H1 (cell line): ENCODE results near the gene PABPC1L2A. TPM values are rescaled to one million over a fixed set of nuclear protein-coding genes. Genes with fewer than 3 reads are reported as not detected.
"Not testable (repeated sequence)": the region's sequence is repeated elsewhere in the genome, so short reads cannot be mapped to it uniquely, and the experiment has no call there.

Experiments
- CTCF ChIA-PET: fragments of 300-600 bp; sonication (Branson Sonifier 250); formaldehyde crosslinking; loops from one replicate; lab custom pipeline; 2021; ENCODE audit not compliant: partially characterized antibody; lab: Charles Lee
- POLR2A ChIA-PET: fragments of 300-600 bp; sonication (Branson Sonifier 250); formaldehyde crosslinking; loops from one replicate; lab custom pipeline; 2021; ENCODE audit warnings: inconsistent platforms; ENCODE audit not compliant: partially characterized antibody; lab: Charles Lee
- DNase-seq, 2 experiments: peaks; one replicate each; pipeline versions ENCODE4 v3.0.0 to v3.0.0-alpha.2; 2010 to 2022; ENCODE audit warnings: low spot score in 2 of 2, low read depth in 1 of 2, mixed read lengths in 1 of 2
- FAIRE-seq: peaks from 2 replicates; lab custom pipeline; 2011; peaks lifted over from hg19 to GRCh38; lab: Jason Lieb, UNC
- H2AFZ ChIP-seq: 2 replicates; pipeline ENCODE4 v1.8.1; 2012; ENCODE audit warnings: low read length, inconsistent platforms
- H2AK5ac ChIP-seq: 2 replicates; pipeline ENCODE4 v1.6.1; 2013; ENCODE audit warnings: low read depth, low read length
- H2BK120ac ChIP-seq: replicated peaks from 2 replicates; pipeline ENCODE3; 2013; ENCODE audit warnings: low read depth, low read length, inconsistent platforms
- H2BK12ac ChIP-seq: 2 replicates; pipeline ENCODE4 v1.6.1; 2013; ENCODE audit warnings: low read depth, low read length
- H2BK15ac ChIP-seq: 2 replicates; pipeline ENCODE4 v1.6.1; 2013; ENCODE audit warnings: low read length
- H2BK20ac ChIP-seq: 2 replicates; pipeline ENCODE4 v1.6.1; 2013; ENCODE audit warnings: low read length
- H2BK5ac ChIP-seq: 2 replicates; pipeline ENCODE4 v1.6.1; 2013; ENCODE audit warnings: low read depth, low read length
- H3K14ac ChIP-seq: 2 replicates; pipeline ENCODE4 v1.6.1; 2013; ENCODE audit warnings: inconsistent platforms; ENCODE audit not compliant: insufficient read length
- H3K18ac ChIP-seq: 2 replicates; pipeline ENCODE4 v1.6.1; 2013; ENCODE audit warnings: low read length; ENCODE audit errors: extremely low read depth
- H3K23ac ChIP-seq: 2 replicates; pipeline ENCODE4 v1.6.1; 2013; ENCODE audit warnings: inconsistent platforms; ENCODE audit not compliant: insufficient read length
- H3K23me2 ChIP-seq: 2 replicates; pipeline ENCODE4 v1.6.1; 2013; ENCODE audit warnings: low read depth, low read length
- H3K27ac ChIP-seq: 2 replicates; pipeline ENCODE4 v1.6.1; 2011; ENCODE audit warnings: low read depth, low read length, inconsistent platforms
- H3K27me3 ChIP-seq, 4 experiments: replicated peaks in 1 of 4; 1 replicate in 1 of 4; 2 replicates in 3 of 4; pipeline versions ENCODE4 v1.6.1 to v1.8.1; 2011 to 2013; ENCODE audit warnings: low read length in 3 of 4, mild to moderate bottlenecking in 3 of 4, inconsistent platforms in 2 of 4, mixed read lengths in 2 of 4, moderate library complexity in 1 of 4; ENCODE audit not compliant: control insufficient read depth in 3 of 4, insufficient read depth in 3 of 4; ENCODE audit errors: extremely low read depth in 1 of 4
- H3K36me3 ChIP-seq, 4 experiments: 2 replicates each; pipeline versions ENCODE4 v1.6.1 to v1.8.1; 2011 to 2013; ENCODE audit warnings: mild to moderate bottlenecking in 4 of 4, low read length in 3 of 4, moderate library complexity in 2 of 4, control low read depth in 1 of 4, inconsistent platforms in 1 of 4; ENCODE audit not compliant: insufficient read depth in 4 of 4, control insufficient read depth in 2 of 4
- H3K4ac ChIP-seq: replicated peaks from 2 replicates; pipeline ENCODE3; 2013; ENCODE audit warnings: low read length, low read depth, mixed read lengths, inconsistent platforms; ENCODE audit not compliant: insufficient read length
- H3K4me1 ChIP-seq, 4 experiments: replicated peaks in 1 of 4; 1 replicate in 1 of 4; 2 replicates in 3 of 4; pipeline versions ENCODE4 v1.6.1 to v1.8.1; 2011 to 2013; ENCODE audit warnings: low read length in 3 of 4, inconsistent platforms in 2 of 4, mixed read lengths in 1 of 4; ENCODE audit not compliant: insufficient read depth in 4 of 4, control insufficient read depth in 3 of 4
- H3K4me2 ChIP-seq, 2 experiments: 2 replicates each; pipeline versions ENCODE4 v1.6.1 to v1.8.1; 2011 to 2013; ENCODE audit warnings: low read depth in 2 of 2, low read length in 2 of 2, control low read depth in 1 of 2, inconsistent platforms in 1 of 2, mild to moderate bottlenecking in 1 of 2; ENCODE audit not compliant: insufficient read depth in 1 of 2
- H3K4me3 ChIP-seq, 4 experiments: fragments of 200-600, 300-600 bp in 1 of 4; sonication (generic), shearing (Covaris generic), sonication (Bioruptor Twin) in 1 of 4; 2 replicates each; pipeline versions ENCODE4 v1.5.1 to v1.8.1; 2011 to 2016; ENCODE audit warnings: low read length in 4 of 4, low read depth in 3 of 4, control low read depth in 2 of 4, inconsistent platforms in 2 of 4, mild to moderate bottlenecking in 2 of 4, mixed read lengths in 1 of 4, moderate library complexity in 1 of 4; ENCODE audit not compliant: insufficient read depth in 2 of 4; ENCODE audit errors: extremely low read depth in 1 of 4
- H3K56ac ChIP-seq: replicated peaks from 2 replicates; pipeline ENCODE3; 2013; ENCODE audit warnings: low read depth, mild to moderate bottlenecking, mixed read lengths, low read length, inconsistent platforms; ENCODE audit not compliant: insufficient read length
- H3K79me1 ChIP-seq: 2 replicates; pipeline ENCODE4 v1.6.1; 2013; ENCODE audit warnings: low read depth, low read length, control low read depth
- H3K79me2 ChIP-seq, 2 experiments: 2 replicates each; pipeline versions ENCODE4 v1.6.1 to v1.8.1; 2012 to 2013; ENCODE audit warnings: low read length in 2 of 2, mild to moderate bottlenecking in 2 of 2, inconsistent platforms in 1 of 2; ENCODE audit not compliant: insufficient read depth in 2 of 2, control insufficient read depth in 1 of 2
- H3K9ac ChIP-seq, 4 experiments: replicated peaks in 1 of 4; 1 replicate in 1 of 4; 2 replicates in 3 of 4; pipeline versions ENCODE4 v1.6.1 to v1.8.1; 2011 to 2013; ENCODE audit warnings: low read depth in 3 of 4, low read length in 3 of 4, control low read depth in 2 of 4, mild to moderate bottlenecking in 2 of 4, moderate library complexity in 2 of 4, inconsistent platforms in 1 of 4; ENCODE audit errors: extremely low read depth in 1 of 4
- H3K9me3 ChIP-seq, 2 experiments: 2 replicates each; pipeline versions ENCODE4 v1.6.1 to v1.8.1; 2012 to 2013; ENCODE audit warnings: mild to moderate bottlenecking in 2 of 2, moderate library complexity in 2 of 2, control low read depth in 1 of 2, inconsistent platforms in 1 of 2, low read depth in 1 of 2, low read length in 1 of 2, mixed read lengths in 1 of 2; ENCODE audit not compliant: insufficient read depth in 2 of 2
- H4K20me1 ChIP-seq, 2 experiments: replicated peaks in 1 of 2; 2 replicates each; pipeline versions ENCODE3 to v1.8.1; 2011 to 2013; ENCODE audit warnings: inconsistent platforms in 2 of 2, low read length in 2 of 2, mild to moderate bottlenecking in 1 of 2; ENCODE audit not compliant: insufficient read depth in 2 of 2, control insufficient read depth in 1 of 2
- H4K5ac ChIP-seq: 2 replicates; pipeline ENCODE4 v1.6.1; 2013; ENCODE audit warnings: low read length, low read depth, mixed read lengths, inconsistent platforms; ENCODE audit not compliant: insufficient read length
- H4K8ac ChIP-seq: 2 replicates; pipeline ENCODE4 v1.8.0; 2013; ENCODE audit warnings: mild to moderate bottlenecking, moderate library complexity, low read length, inconsistent platforms; ENCODE audit not compliant: insufficient read depth; ENCODE audit errors: extremely low read depth
- H4K91ac ChIP-seq: replicated peaks from 2 replicates; pipeline ENCODE3; 2013; ENCODE audit warnings: low read length, mixed read lengths, inconsistent platforms; ENCODE audit not compliant: insufficient read length
- CBX8 ChIP-seq: fragments of 300-800, 300-1000 bp; sonication (generic); IDR thresholded peaks from 2 replicates; pipeline ENCODE4 v1.7.1; 2016; ENCODE audit warnings: low read depth, low read length, borderline replicate concordance
- KDM1A ChIP-seq: fragments of 200-600, 300-600 bp; sonication (generic); IDR thresholded peaks from 2 replicates; pipeline ENCODE4 v1.7.1; 2016; ENCODE audit warnings: mild to moderate bottlenecking, low read length, borderline replicate concordance
- WGBS, 2 experiments: shearing (Covaris generic) in 1 of 2; methylation state at CpG; one replicate each; pipeline versions ENCODE4 v1.1.6 to v1.1.7; 2013 to 2015; ENCODE audit warnings: low lambda C conversion rate in 2 of 2, mixed read lengths in 2 of 2, inconsistent platforms in 1 of 2, low coverage in 1 of 2, missing lambda C conversion rate in 1 of 2; ENCODE audit not compliant: insufficient replicate concordance in 2 of 2, insufficient coverage in 1 of 2, insufficient read length in 1 of 2; ENCODE audit errors: extremely low coverage in 1 of 2, missing lambda C conversion rate in 1 of 2; 5-methylcytosine and 5-hydroxymethylcytosine counted together
- polyA plus RNA-seq, 7 experiments: library from polyadenylated mRNA; depleted of rRNA in 3 of 7; stranded (reverse) in 5 of 7; unstranded in 2 of 7; fragments of >200 nt in 5 of 7; fragments of 200-250 nt in 2 of 7; gene quantifications; 1 replicate in 5 of 7; 2 replicates in 1 of 7; 4 replicates in 1 of 7; pipeline versions ENCODE4 v1.2.1 to v1.2.3, GENCODE V29; 2011 to 2013; ENCODE audit warnings: missing spikeins in 2 of 7, mixed read lengths in 2 of 7
- total RNA-seq: library from RNA; stranded (reverse); fragmentation: NEBNext Ultra II Directional; extraction: Animal tissue kit (Norgen Biotek cat#: 25700); gene quantifications from 2 replicates; pipeline ENCODE4 v1.2.1, GENCODE V29; 2021

PABPC1L2A gene
- total and polyA plus RNA-seq, 2 of the 8 experiments (the other 6 are each of a cell fraction or from before 2014, with no cell fraction given) = 0.32 to 0.83 TPM

- TF ChIP-seq CBX8 (no peak), KDM1A (no peak)
Measured at GRCh38 chrX:73068467-73069364, 10.6 kb downstream of the PABPC1L2A start (continued).

GRCh38 chrX:73067761-73068466, 11.4 kb downstream of the PABPC1L2A start:
- H3K4me3 ChIP-seq, H3K27ac ChIP-seq, H3K23me2 ChIP-seq, H4K91ac ChIP-seq, H4K5ac ChIP-seq, POLR2A ChIA-PET, H2AK5ac ChIP-seq, H3K79me1 ChIP-seq, H2AFZ ChIP-seq, H2BK120ac ChIP-seq, H3K36me3 ChIP-seq, H3K18ac ChIP-seq, H3K79me2 ChIP-seq, H3K27me3 ChIP-seq, FAIRE-seq, DNase-seq, H2BK15ac ChIP-seq, H4K8ac ChIP-seq, H3K14ac ChIP-seq, H4K20me1 ChIP-seq, H3K23ac ChIP-seq, H3K56ac ChIP-seq, H3K4me1 ChIP-seq, H3K4ac ChIP-seq, H2BK20ac ChIP-seq, H2BK5ac ChIP-seq, H3K9ac ChIP-seq, H2BK12ac ChIP-seq, CTCF ChIA-PET, H3K4me2 ChIP-seq: not testable (repeated sequence)
- WGBS, 2 experiments = 94% methylated on average over 8 of the region's 24 CpGs; no CpG with 5 or more reads in 1 of the 2 experiments
- H3K9me3 ChIP-seq = peaks cover 0 to 28% of the 10 kb centered on the region in 2 experiments; a peak in 2 of 4 replicates
